HUES64 (cell line): ENCODE data around the gene PSPN.
"Not testable (repeated sequence)": the region's sequence is repeated elsewhere in the genome, so short reads cannot be mapped to it uniquely, and the experiment has no call there.

Experiments
- H3K27ac ChIP-seq: 2 replicates; pipeline ENCODE4 v1.7.0; 2013; ENCODE audit warnings: low read depth, low read length, inconsistent platforms
- H3K27me3 ChIP-seq: 2 replicates; pipeline ENCODE4 v1.6.1; 2013; ENCODE audit warnings: mild to moderate bottlenecking, low read length; ENCODE audit not compliant: insufficient read depth
- H3K36me3 ChIP-seq: 2 replicates; pipeline ENCODE4 v1.6.1; 2013; ENCODE audit warnings: mild to moderate bottlenecking, low read length; ENCODE audit not compliant: insufficient read depth
- H3K4me1 ChIP-seq: 2 replicates; pipeline ENCODE4 v1.6.1; 2013; ENCODE audit warnings: mild to moderate bottlenecking, low read length, moderate library complexity; ENCODE audit not compliant: insufficient read depth
- H3K4me3 ChIP-seq: 2 replicates; pipeline ENCODE4 v1.5.1; 2013; ENCODE audit warnings: mild to moderate bottlenecking, low read length, moderate library complexity
- H3K9ac ChIP-seq: 2 replicates; pipeline ENCODE4 v1.6.1; 2013; ENCODE audit warnings: mild to moderate bottlenecking, low read depth, low read length
- H3K9me3 ChIP-seq: 2 replicates; pipeline ENCODE4 v1.6.1; 2013; ENCODE audit warnings: low read depth, low read length; ENCODE audit not compliant: insufficient read depth
- WGBS: fragments of 150-250, 120-280 bp; methylation state at CpG from one replicate; pipeline ENCODE4 v1.1.7; 2013; ENCODE audit warnings: missing lambda C conversion rate; 5-methylcytosine and 5-hydroxymethylcytosine counted together

Gene PSPN

GRCh38 chr19:6362027-6362350 lies 13.7 kb downstream of the PSPN start:
- Histone ChIP-seq H3K9ac (peak overlapping the region; percentile 77), H3K4me1 (no peaks in the 10 kb centered on the region), H3K27me3 (no peaks in the 10 kb centered on the region), H3K9me3 (no peaks in the 10 kb centered on the region), H3K27ac (no peak overlapping the region), H3K4me3 (peak overlapping the region; percentile 72), H3K36me3 (peaks cover 26% of the 10 kb centered on the region)
- 2% methylated on average over 7 of the region's 7 CpGs for WGBS

GRCh38 chr19:6360857-6361216 lies 14.9 kb downstream of the PSPN start:
- not testable (repeated sequence) for H3K9ac ChIP-seq, H3K9me3 ChIP-seq, H3K27me3 ChIP-seq, H3K4me1 ChIP-seq, H3K27ac ChIP-seq
- peak overlapping the region; percentile 72 for H3K4me3 ChIP-seq
- 91% methylated on average over 10 of the region's 10 CpGs for WGBS
- H3K36me3 ChIP-seq = peaks cover 15% of the 10 kb centered on the region

- H3K9ac ChIP-seq, H3K4me1 ChIP-seq, H3K27me3 ChIP-seq, H3K4me3 ChIP-seq, H3K9me3 ChIP-seq, H3K27ac ChIP-seq: not testable (repeated sequence)
- WGBS = 96% methylated on average over 11 of the region's 12 CpGs
- H3K36me3 ChIP-seq = peaks cover 11% of the 10 kb centered on the region
Measured at GRCh38 chr19:6360445-6360844, 15.3 kb downstream of the PSPN start.

GRCh38 chr19:6359568-6360341 lies 16.0 kb downstream of the PSPN start:
- no peak overlapping the region for H3K4me3 ChIP-seq
- H3K9me3 ChIP-seq = no peaks in the 10 kb centered on the region
- no peaks in the 10 kb centered on the region for H3K27me3 ChIP-seq
- no peak overlapping the region for H3K27ac ChIP-seq
- H3K9ac ChIP-seq = no peak overlapping the region
- 86% methylated on average over 5 of the region's 5 CpGs for WGBS
- peaks cover 4% of the 10 kb centered on the region; the same call in 1 of the 2 replicates for H3K36me3 ChIP-seq
- H3K4me1 ChIP-seq = no peaks in the 10 kb centered on the region

GRCh38 chr19:6358003-6358402 lies 17.7 kb downstream of the PSPN start:
- Histone ChIP-seq H3K9ac (no peak overlapping the region), H3K27ac (no peak overlapping the region), H3K36me3 (no peaks in the 10 kb centered on the region), H3K4me3 (no peak overlapping the region), H3K27me3 (no peaks in the 10 kb centered on the region), H3K4me1 (no peaks in the 10 kb centered on the region), H3K9me3 (no peaks in the 10 kb centered on the region)
- WGBS = 73% methylated on average over 9 of the region's 9 CpGs

DNA sequence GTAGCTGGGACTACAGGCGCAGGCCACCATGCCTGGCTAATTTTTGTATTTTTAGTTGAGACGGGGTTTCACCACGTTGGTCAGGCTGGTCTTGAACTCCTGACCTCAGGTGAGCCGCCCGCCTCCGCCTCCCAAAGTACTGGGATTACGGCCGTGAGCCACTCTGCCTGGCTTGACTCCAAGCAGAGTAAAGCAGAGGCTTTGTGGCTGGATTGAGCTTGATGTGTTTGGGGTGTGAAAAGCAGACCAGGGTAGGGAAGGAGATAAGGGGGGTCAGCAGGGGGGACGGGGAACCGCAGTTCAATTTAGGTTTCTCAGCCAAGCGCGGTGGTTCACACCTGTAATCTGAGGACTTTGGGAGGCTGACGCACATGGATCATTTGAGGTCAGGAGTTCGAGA lies 18.6 kb downstream of the PSPN start:
- Histone ChIP-seq H3K36me3 (no peaks in the 10 kb centered on the region), H3K4me3 (no peak overlapping the region), H3K27ac (no peak overlapping the region), H3K9ac (no peak overlapping the region), H3K9me3 (no peaks in the 10 kb centered on the region), H3K4me1 (no peaks in the 10 kb centered on the region), H3K27me3 (no peaks in the 10 kb centered on the region)
- WGBS = 92% methylated on average over 14 of the region's 14 CpGs

DNA sequence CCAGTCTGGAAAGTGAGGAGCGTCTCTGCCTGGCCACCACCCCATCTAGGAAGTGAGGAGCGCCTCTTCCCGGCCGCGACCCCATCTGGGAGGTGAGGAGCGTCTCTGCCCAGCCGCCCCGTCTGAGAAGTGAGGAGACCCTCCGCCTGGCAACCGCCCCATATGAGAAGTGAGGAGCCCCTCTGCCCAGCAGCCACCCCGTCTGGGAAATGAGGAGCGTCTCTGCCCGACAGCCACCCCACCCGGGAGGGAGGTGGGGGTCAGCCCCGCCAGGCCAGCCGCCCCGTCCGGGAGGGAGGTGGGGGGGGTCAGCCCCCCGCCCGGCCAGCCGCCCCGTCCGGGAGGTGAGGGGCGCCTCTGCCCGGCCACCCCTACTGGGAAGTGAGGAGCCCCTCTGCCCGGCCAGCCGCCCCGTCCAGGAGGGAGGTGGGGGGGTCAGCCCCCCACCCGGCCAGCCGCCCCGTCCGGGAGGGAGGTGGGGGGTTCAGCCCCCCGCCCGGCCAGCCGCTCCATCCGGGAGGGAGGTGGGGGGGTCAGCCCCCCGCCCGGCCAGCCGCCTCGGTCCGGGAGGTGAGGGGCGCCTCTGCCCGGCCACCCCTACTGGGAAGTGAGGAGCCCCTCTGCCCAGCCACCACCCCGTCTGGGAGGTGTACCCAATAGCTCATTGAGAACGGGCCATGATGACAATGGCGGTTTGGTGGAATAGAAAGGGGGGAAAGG lies 20.3 kb downstream of the PSPN start:
- not testable (repeated sequence) for H3K4me1 ChIP-seq, H3K27me3 ChIP-seq, H3K27ac ChIP-seq, H3K9ac ChIP-seq, H3K9me3 ChIP-seq, H3K4me3 ChIP-seq, H3K36me3 ChIP-seq
- 95% methylated on average over 36 of the region's 46 CpGs for WGBS

DNA sequence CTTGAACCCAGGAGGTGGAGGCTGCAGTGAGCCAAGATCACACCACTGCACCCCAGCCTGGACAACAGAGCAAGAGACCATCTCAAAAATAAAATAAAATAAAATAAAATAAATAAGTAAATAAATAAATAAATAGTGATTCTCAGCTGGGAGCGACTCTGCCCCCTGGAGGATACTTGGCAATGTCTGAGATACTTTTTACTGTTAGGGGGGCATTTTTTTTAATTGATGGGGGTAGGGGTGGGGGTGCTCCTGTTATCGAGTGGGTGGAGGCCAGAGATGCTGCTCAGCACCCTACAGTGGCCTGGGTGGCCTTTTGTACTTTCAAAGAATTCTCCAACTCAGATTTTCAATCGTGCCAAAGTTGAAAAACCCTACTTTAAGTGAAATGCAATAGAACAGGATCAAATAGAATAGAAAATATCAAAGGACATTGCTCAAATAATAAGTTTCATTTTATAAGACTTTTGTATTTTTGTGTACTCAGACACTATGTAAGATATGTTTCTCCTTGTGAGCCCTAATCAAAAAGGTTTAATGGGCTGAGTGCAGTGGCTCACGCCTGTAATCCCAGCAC lies 21.5 kb downstream of the PSPN start:
- Histone ChIP-seq H3K27me3 (no peaks in the 10 kb centered on the region), H3K4me1 (no peaks in the 10 kb centered on the region), H3K9me3 (no peaks in the 10 kb centered on the region), H3K9ac (no peak overlapping the region), H3K36me3 (no peaks in the 10 kb centered on the region), H3K4me3 (no peak overlapping the region), H3K27ac (no peak overlapping the region)
- WGBS = 62% methylated on average over 4 of the region's 4 CpGs

DNA sequence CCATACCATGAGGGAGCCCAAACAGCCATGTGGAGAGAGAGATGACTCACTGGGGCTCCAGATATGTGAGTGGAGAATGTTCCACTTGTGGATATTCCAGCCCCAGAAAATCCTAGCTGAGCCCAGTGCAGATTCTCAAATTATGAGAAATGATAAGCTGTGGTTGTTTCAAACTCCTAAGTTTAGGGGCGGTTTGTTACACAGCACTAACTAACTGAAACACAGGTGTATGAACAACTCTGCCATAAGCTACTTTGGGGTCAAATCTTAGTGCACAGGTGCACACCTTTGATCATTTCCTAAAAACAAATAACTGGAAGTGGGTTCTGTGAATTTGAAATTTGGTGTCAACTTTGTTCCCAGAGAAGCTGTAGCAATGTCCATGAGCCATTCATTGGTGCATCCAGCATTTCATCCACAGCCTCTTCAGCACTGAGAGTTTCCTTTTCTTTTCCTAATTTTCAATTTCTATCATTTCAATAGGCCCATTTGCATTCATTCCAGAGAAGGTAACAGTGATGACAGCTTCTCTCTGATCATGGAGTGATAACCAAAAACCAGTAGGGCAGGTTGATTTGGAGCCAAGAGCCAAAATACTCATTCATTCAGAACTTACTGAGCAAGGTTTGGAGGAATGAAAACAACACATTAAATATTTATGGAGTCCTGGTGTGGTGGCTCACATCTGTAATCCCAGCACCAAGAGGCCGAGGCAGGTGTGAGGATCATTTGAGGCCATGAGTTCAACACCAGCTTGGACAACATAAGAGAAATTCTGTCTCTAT lies 23.2 kb downstream of the PSPN start:
- Histone ChIP-seq H3K27me3 (no peaks in the 10 kb centered on the region), H3K9ac (no peak overlapping the region), H3K9me3 (no peaks in the 10 kb centered on the region), H3K36me3 (no peaks in the 10 kb centered on the region), H3K4me3 (no peak overlapping the region), H3K4me1 (no peaks in the 10 kb centered on the region), H3K27ac (no peak overlapping the region)
- 96% methylated on average over 2 of the region's 2 CpGs for WGBS

DNA sequence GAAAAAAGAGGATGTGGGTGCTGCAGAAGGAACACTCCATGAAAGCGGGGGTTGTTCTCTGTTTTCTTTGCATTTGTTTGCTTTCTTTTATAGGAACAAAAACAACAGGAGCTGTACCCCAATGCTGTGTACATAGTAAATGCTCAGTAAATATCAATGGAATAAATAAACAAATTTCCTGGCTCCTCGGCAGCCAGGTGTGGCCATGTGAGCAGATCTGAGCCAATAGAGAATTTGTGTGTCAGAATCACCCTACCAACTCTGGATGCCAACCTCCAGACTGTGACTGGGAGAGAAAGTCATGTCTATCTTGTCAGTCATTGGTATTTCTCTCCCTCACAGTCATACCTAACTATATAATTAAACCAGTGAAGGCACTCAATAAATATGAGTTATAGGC lies 25.0 kb downstream of the PSPN start:
- no peaks in the 10 kb centered on the region for H3K9me3 ChIP-seq
- no peaks in the 10 kb centered on the region for H3K4me1 ChIP-seq
- no peak overlapping the region for H3K27ac ChIP-seq
- no peaks in the 10 kb centered on the region for H3K36me3 ChIP-seq
- WGBS = 89% methylated on average over 2 of the region's 2 CpGs
- H3K9ac ChIP-seq = no peak overlapping the region
- H3K4me3 ChIP-seq = no peak overlapping the region
- no peaks in the 10 kb centered on the region for H3K27me3 ChIP-seq

- not testable (repeated sequence) for H3K9me3 ChIP-seq, H3K27ac ChIP-seq, H3K4me1 ChIP-seq, H3K36me3 ChIP-seq, H3K4me3 ChIP-seq, H3K9ac ChIP-seq, H3K27me3 ChIP-seq
- WGBS = 88% methylated on average over 2 of the region's 2 CpGs
Measured at GRCh38 chr19:6349271-6349670, 26.5 kb downstream of the PSPN start.
